Dendritic cell treated with granulocyte-macrophage colony-stimulating factor and Interleukin-4, amounts not matched to agents 40 ng/mL and 50 ng/mL, for 4 days (primary cell): ENCODE measurements around the gene FAM25G.
"Not testable (repeated sequence)": the region's sequence is repeated elsewhere in the genome, so short reads cannot be mapped to it uniquely, and the experiment has no call there.

ENCODE experiments used
- H3K27ac Mint-ChIP-seq: one replicate; pipeline ENCODE4 v1.8.0; 2022; ENCODE audit warnings: mild to moderate bottlenecking, mixed read lengths
- H3K27me3 Mint-ChIP-seq: one replicate; pipeline ENCODE4 v1.8.0; 2022; ENCODE audit warnings: mild to moderate bottlenecking, mixed read lengths
- H3K36me3 Mint-ChIP-seq: one replicate; pipeline ENCODE4 v1.8.0; 2022; ENCODE audit warnings: low read depth, mixed read lengths
- H3K4me1 Mint-ChIP-seq: one replicate; pipeline ENCODE4 v1.8.0; 2022; ENCODE audit warnings: low read depth, mixed read lengths
- H3K4me3 Mint-ChIP-seq: one replicate; pipeline ENCODE4 v1.8.0; 2022; ENCODE audit warnings: mild to moderate bottlenecking, moderate library complexity, mixed read lengths
- H3K9me3 Mint-ChIP-seq: one replicate; pipeline ENCODE4 v1.8.0; 2022; ENCODE audit warnings: mixed read lengths
- intact Hi-C: fragments of 100-400 bp; cut with micrococcal nuclease; formaldehyde crosslinking; loops from one replicate; pipeline ENCODE4 v1.15.0; 2022

The FAM25G gene

DNA sequence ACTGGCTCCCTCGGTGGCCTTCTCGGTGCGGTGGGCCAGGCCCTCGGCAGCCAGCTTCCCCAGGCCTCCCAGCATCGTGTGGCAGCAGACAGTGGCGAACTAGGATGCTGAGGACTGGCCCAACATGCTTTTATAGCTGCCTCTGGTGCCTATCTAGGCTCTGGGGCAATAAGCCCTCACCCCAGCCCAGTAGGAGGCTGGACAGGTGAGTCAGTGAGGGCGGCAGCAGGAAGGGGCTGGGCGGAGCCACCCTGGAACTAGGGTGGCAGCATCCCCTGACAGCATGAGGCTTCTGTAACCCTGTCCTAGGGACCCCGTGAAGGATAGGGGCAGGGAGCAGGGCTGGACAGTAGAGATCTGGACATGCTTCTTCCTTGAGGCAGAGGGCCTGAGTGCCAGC lies at the start of gene FAM25G:
FAM25G (minus strand) TSS at position 101 of the 400 bp plus-strand sequence; CDS start at position 75, 26 bp downstream.
- H3K9me3 Mint-ChIP-seq, H3K36me3 Mint-ChIP-seq, H3K4me3 Mint-ChIP-seq, H3K27ac Mint-ChIP-seq, H3K27me3 Mint-ChIP-seq, H3K4me1 Mint-ChIP-seq, intact Hi-C loops: not testable (repeated sequence)

DNA sequence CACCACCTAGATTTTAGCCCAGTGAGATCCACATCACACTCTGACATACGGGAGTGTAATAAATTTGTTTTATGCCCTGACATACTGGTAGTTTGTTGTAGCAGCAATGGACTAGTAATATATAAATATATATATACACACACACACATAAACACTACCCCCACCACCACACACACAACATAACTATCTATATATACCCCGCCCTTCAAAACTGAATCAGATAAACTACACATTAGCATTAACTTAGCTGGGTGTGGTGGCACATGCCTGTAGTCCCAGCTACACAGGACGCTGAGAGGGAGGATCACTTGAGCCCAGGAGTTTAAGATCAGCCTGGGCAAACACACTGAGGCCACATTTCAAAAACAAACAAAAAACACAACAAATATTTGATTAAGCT lies 44.9 kb upstream of the FAM25G start:
- H3K9me3 Mint-ChIP-seq, H3K4me3 Mint-ChIP-seq, H3K27ac Mint-ChIP-seq, H3K36me3 Mint-ChIP-seq, intact Hi-C loops, H3K27me3 Mint-ChIP-seq, H3K4me1 Mint-ChIP-seq: not testable (repeated sequence)

DNA sequence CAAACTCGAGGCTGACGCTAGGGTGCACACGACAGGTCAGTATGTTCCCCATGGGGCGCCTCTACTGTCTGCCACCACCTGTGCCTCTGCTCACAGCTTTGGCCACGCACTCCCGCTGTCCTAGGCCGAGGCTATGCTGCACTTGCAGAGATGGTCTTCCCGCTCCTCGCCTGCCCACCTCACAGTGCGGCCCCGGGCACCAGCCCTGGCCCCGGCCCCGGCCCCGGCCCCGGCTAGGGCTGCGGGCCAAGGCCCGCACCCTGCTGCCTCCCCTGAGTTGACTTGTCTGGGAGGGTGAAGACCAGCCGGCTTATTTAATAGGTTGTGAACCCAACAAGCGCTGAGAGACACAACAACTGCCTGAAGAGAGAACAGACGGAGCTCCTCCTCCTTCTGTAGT lies 32.0 kb upstream of the FAM25G start, which contains the start of gene AGAP9:
AGAP9 (minus strand) TSS at position 164 of the 400 bp plus-strand sequence; CDS start at position 52, 112 bp downstream.
- H3K27me3 Mint-ChIP-seq, H3K4me1 Mint-ChIP-seq, H3K4me3 Mint-ChIP-seq, H3K9me3 Mint-ChIP-seq, intact Hi-C loops, H3K27ac Mint-ChIP-seq, H3K36me3 Mint-ChIP-seq: not testable (repeated sequence)

DNA sequence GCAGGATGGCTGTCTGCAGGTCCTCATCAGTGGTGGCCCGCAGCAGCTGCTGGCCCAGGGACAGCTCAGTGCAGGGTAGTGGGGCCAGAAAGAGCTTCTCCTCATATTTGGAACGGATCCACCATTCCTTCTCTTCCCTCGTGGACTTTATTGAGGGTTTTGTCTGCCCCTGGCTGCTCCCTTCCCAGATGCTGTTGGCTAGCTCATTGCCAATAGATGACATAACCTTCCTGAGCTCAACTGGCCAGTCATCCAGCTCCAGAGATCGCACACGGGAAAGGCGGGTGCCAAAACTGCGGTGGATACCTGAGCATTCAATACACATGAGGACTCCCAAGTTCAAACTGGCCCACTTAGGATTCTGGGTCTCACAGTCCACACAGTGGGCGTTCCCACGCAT lies 10.8 kb upstream of the FAM25G start:
- H3K4me1 Mint-ChIP-seq, intact Hi-C loops, H3K27me3 Mint-ChIP-seq, H3K4me3 Mint-ChIP-seq, H3K27ac Mint-ChIP-seq, H3K9me3 Mint-ChIP-seq: not testable (repeated sequence)
- peaks cover 11% of the 10 kb centered on the region for H3K36me3 Mint-ChIP-seq

DNA sequence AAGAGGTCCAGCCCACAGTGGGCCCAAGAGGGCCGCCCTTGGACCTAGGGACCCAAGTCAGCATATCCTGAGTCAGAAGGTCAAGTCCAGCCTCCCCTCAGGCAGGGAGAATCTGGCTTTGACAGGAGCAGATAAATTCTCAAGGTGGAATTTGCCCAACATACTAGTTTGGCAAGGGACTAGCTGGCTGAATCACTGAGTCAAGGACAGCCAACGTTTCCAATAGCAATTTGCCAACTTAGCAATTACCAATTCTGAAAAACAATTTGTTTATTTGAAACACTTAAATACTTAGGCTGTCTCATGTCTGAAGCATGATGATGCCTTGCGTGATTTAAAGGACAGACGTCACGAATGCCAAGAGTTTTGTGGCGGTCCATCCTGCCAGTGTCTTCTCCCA lies 2.7 kb upstream of the FAM25G start:
- H3K27ac Mint-ChIP-seq, H3K36me3 Mint-ChIP-seq, H3K4me3 Mint-ChIP-seq, intact Hi-C loops, H3K4me1 Mint-ChIP-seq, H3K9me3 Mint-ChIP-seq, H3K27me3 Mint-ChIP-seq: not testable (repeated sequence)

DNA sequence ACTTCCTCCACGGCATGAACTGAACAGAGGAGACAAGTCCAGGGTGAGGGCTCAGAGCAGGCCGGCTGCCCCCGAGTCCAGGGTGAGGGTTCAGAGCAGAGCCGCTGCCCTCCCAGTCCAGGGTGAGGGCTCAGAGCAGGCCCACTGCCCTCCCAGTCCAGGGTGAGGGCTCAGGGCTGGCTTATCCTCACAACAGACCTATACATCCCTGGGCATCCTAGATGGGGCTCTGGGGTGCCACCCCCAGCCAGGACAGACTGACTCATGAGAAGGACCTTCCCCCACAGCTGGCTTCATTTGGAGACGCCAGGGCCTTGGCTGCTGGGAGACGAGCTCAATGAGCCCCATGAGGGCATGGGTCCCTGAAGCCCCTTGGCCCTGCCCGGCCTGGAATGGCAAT lies 1.9 kb downstream of the FAM25G start:
- H3K4me1 Mint-ChIP-seq, intact Hi-C loops, H3K36me3 Mint-ChIP-seq, H3K4me3 Mint-ChIP-seq, H3K9me3 Mint-ChIP-seq, H3K27ac Mint-ChIP-seq, H3K27me3 Mint-ChIP-seq: not testable (repeated sequence)

DNA sequence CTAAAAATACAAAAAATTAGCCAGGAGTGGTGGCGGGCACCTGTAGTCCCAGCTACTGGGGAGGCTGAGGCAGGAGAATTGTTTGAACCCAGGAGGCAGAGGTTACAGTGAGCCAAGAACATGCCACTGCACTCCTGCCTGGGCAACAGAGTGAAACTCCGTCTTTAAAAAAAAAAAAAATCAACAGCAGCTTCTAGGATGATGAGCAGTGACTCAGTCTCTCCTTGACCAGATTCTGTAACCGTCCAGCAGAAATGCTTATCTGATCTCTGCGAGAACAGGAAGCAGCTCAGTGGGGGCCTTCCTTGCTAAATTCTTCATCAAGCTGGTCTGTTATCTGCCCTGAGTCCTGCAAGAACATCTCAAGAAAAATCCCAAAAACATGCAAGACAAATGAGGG lies 5.6 kb downstream of the FAM25G start:
- H3K4me1 Mint-ChIP-seq, H3K27ac Mint-ChIP-seq, intact Hi-C loops, H3K4me3 Mint-ChIP-seq, H3K36me3 Mint-ChIP-seq, H3K9me3 Mint-ChIP-seq, H3K27me3 Mint-ChIP-seq: not testable (repeated sequence)

DNA sequence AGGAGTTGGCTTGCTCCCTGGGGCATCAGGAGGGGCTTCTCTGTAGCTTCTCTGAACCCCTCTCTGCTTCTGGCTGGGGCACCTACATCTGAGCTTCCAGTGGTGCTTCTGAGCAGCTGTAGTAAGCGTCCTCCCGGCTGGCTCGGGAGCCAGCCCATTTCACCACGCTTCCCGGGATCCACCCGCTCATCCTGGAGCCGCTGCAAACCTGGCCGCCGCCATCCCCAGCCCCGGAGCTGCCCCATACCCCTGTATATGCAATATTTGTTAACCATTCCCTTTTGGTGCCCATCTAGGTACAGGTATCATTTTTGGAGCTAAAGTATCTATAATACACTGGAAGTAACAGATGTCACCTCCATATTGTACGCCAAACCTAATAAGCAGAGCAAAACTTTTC lies 6.7 kb downstream of the FAM25G start:
- H3K27me3 Mint-ChIP-seq, H3K36me3 Mint-ChIP-seq, intact Hi-C loops, H3K9me3 Mint-ChIP-seq, H3K27ac Mint-ChIP-seq, H3K4me3 Mint-ChIP-seq, H3K4me1 Mint-ChIP-seq: not testable (repeated sequence)

DNA sequence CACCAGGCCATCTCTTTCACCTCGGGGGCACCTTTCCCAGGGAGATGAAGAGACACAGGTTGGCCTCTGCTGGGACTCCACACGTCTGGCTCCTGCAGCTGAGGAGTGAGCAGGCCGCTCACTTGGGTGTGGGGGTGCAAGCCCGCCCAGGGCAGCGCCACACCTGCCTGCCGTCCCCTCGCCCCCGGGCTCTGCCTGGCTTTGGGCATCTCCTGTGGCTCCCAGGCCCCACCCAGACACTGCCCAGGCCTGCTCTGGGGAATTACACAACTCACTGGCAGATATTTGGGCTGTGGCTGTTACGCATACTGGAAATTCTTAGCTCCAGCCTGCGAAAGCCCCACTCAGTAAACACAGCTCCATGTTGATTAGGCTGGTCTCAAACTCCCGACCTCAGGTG lies 7.6 kb downstream of the FAM25G start, which contains the start of gene ANXA8:
ANXA8 (minus strand) TSS at position 193 of the 400 bp plus-strand sequence; CDS start at position 11, 182 bp downstream.
- H3K27me3 Mint-ChIP-seq, H3K27ac Mint-ChIP-seq, intact Hi-C loops, H3K36me3 Mint-ChIP-seq, H3K9me3 Mint-ChIP-seq, H3K4me3 Mint-ChIP-seq, H3K4me1 Mint-ChIP-seq: not testable (repeated sequence)

DNA sequence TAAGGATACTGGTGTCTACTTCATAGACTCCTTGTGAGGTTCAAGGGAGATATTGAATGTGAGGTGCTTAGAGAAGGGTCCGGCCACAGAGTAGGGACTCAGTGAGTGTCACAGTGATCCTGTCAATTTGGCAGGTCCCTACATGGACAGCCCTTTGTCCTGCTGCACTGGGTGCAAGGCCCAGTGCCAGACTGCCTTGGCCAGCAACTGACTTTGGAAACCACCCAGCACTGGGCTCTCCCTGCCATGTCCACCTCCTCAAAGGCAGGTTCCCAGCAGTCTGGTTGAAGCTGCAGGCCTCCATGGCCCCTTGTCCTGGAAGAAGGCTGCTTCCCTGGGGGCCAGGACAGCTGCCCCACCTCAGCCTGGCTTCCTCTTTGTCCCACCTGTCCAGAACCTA lies 9.1 kb downstream of the FAM25G start:
- H3K4me3 Mint-ChIP-seq, H3K4me1 Mint-ChIP-seq, H3K36me3 Mint-ChIP-seq, H3K27me3 Mint-ChIP-seq, intact Hi-C loops, H3K9me3 Mint-ChIP-seq, H3K27ac Mint-ChIP-seq: not testable (repeated sequence)

DNA sequence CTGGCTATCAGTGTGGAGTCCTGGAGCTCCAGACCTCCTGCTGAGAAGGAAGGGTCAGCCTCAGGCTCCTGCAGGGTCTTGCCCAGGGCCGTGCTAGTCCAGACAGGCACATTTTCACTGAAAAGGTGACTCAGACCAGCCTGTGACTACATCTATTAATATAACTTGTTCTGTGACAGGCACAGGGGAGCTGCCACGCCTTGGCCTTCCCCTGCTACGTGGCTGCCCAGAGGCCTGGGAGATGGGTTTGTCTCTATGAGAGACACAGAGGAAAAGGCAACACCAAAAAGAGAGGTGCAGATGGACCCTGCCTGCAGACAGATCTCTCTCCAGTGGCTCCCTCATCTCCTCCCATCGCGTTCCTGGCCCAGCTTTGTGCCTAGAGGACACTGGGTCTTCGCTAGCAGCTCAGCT lies 9.7 kb downstream of the FAM25G start:
- H3K36me3 Mint-ChIP-seq, intact Hi-C loops, H3K4me3 Mint-ChIP-seq, H3K4me1 Mint-ChIP-seq, H3K27ac Mint-ChIP-seq, H3K27me3 Mint-ChIP-seq, H3K9me3 Mint-ChIP-seq: not testable (repeated sequence)

DNA sequence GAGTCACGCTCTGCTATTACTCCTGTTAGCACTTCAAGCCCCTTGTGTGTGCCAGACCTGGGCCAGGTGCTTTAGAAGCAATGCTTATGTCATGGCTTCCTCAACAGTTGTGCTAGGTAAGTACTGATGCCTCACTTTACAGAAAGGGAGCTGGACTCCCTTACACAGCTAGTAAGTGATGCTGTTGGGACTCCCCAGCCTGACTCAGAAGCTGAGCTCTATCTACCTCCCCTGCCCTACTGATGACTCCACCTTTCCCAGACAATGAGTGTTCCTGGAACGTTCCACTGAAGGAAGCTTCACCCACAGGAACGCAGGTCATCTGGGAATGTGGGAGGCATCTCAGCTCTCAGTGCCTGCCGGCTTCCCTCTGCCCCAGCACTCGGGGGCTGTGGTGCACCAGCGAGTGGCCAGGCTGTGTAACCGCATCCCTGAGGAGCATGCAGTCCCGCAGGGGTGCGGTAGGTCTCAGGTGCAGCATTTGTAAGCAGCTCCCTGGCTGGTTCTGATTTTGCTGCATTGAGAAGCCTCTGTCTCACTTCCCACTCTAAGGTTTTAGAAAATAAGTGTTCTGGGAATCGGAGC lies 10.2 kb downstream of the FAM25G start:
- H3K36me3 Mint-ChIP-seq, H3K27me3 Mint-ChIP-seq, intact Hi-C loops, H3K9me3 Mint-ChIP-seq, H3K27ac Mint-ChIP-seq, H3K4me1 Mint-ChIP-seq, H3K4me3 Mint-ChIP-seq: not testable (repeated sequence)

DNA sequence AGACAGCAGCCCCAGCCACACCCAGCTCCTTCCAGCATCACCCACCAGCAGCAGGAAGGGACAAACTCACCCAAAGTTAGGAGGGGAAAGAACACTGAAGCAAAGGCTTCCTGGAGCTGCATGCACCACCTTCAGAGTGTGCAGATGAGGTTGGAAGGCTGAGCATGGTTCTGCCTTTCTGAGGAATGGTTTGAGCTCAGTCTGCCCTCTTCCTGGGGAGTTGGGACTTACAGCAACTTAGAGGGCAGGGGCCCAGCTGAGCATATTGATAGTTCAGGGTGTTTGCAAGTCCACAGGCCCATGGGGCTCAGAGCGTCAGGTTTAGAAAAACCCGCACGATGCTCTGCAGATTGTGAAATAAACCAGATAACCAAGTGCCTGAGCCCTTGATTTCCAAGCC lies 11.4 kb downstream of the FAM25G start:
- H3K36me3 Mint-ChIP-seq, H3K4me1 Mint-ChIP-seq, H3K4me3 Mint-ChIP-seq, H3K27me3 Mint-ChIP-seq, intact Hi-C loops, H3K9me3 Mint-ChIP-seq, H3K27ac Mint-ChIP-seq: not testable (repeated sequence)

DNA sequence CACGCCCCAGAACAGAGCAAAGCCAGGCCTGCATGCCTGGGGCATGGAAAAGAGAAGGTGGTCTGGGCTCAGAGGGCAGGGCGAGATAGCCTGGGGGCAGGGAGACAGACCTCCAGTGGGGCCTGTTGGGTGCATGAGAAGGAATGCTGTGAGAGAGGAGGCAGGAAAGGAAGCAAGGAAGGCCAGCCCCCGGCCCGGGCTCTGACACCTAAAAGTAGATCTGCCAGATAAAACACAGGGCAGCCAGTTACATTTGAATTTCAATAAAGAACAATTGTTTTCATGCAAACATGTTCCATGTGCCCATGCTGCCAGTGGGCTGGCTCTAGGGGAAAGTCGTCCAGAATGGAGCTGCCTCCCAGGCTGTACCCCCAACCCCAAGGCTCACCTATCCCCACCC lies 13.4 kb downstream of the FAM25G start:
- H3K36me3 Mint-ChIP-seq, H3K4me3 Mint-ChIP-seq, H3K27ac Mint-ChIP-seq, H3K27me3 Mint-ChIP-seq, intact Hi-C loops, H3K9me3 Mint-ChIP-seq, H3K4me1 Mint-ChIP-seq: not testable (repeated sequence)

DNA sequence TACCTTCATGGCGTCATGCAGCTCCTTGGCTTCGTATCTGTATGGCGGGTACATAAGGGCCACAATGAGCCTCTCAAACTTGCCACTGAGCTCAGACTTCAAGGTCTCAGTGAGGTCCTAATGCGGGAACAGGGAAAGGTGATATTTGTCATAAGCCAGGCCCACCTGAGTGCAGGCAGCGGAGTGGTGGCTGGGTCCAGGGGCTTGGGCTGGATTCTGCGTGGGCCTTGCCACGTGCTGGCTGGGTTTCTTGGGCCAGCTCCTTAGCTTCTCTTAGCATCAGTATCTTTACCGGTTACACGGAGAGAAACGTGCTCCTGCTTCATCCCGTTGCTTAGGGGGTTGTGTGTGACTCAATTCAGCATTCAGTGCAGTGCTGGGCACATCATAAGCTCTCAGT lies 14.4 kb downstream of the FAM25G start:
- H3K36me3 Mint-ChIP-seq, H3K4me1 Mint-ChIP-seq, H3K27me3 Mint-ChIP-seq, intact Hi-C loops, H3K27ac Mint-ChIP-seq, H3K9me3 Mint-ChIP-seq, H3K4me3 Mint-ChIP-seq: not testable (repeated sequence)
